ENCODE results near the gene SRSF10.
"Not testable (repeated sequence)": the region's sequence is repeated elsewhere in the genome, so short reads cannot be mapped to it uniquely, and the experiment has no call there.

Gene SRSF10

GRCh38 chr1:23958040-23958809 is 21.9 kb downstream of the SRSF10 start:
- not testable (repeated sequence) for FAIRE-seq

- FAIRE-seq = no peak
These were observed 23.0 kb downstream of the SRSF10 start for GRCh38 chr1:23957096-23957495.

GRCh38 chr1:23953020-23953419 is 27.1 kb downstream of the SRSF10 start:
- FAIRE-seq = no peak

GRCh38 chr1:23947366-23947765 is 32.8 kb downstream of the SRSF10 start:
- no peak for FAIRE-seq

- no peak for FAIRE-seq
These were observed 43.5 kb downstream of the SRSF10 start for GRCh38 chr1:23936481-23937176.

- FAIRE-seq = no peak
These were observed 48.6 kb downstream of the SRSF10 start for GRCh38 chr1:23931491-23931880.

- FAIRE-seq = no peak
These were observed 49.2 kb downstream of the SRSF10 start for GRCh38 chr1:23930861-23931490.

GRCh38 chr1:23930270-23930669 is 49.9 kb downstream of the SRSF10 start:
- FAIRE-seq = no peak

GRCh38 chr1:23928789-23929188 is 51.3 kb downstream of the SRSF10 start:
- no peak for FAIRE-seq

GRCh38 chr1:23927097-23927496 is 53.0 kb downstream of the SRSF10 start:
- FAIRE-seq = no peak

GRCh38 chr1:23925279-23925678 is 54.8 kb downstream of the SRSF10 start:
- no peak for FAIRE-seq

GRCh38 chr1:23924601-23925000 is 55.5 kb downstream of the SRSF10 start:
- FAIRE-seq = no peak

- no peak for FAIRE-seq
These were observed 56.3 kb downstream of the SRSF10 start for GRCh38 chr1:23923592-23924499.

- FAIRE-seq = no peak
These were observed 57.7 kb downstream of the SRSF10 start for GRCh38 chr1:23922321-23922943.

- FAIRE-seq = no peak
These were observed 63.7 kb downstream of the SRSF10 start for GRCh38 chr1:23916209-23917131.

- no peak for FAIRE-seq
These were observed 64.7 kb downstream of the SRSF10 start for GRCh38 chr1:23915466-23915865.

- no peak for FAIRE-seq
These were observed 65.2 kb downstream of the SRSF10 start for GRCh38 chr1:23914921-23915320.
